GM18507 (cell line): ENCODE measurements around the gene TBRG4.
A peak's percentile ranks its signal among the peaks of the same experiment; 100 is the strongest.

Experiments used
- DNase-seq: peaks from one replicate; pipeline ENCODE4 v3.0.0; 2011; ENCODE audit warnings: low read depth; ENCODE audit not compliant: insufficient read length; ENCODE audit errors: extremely low spot score
- FAIRE-seq: peaks from 2 replicates; lab custom pipeline; 2011; peaks lifted over from hg19 to GRCh38; lab: Jason Lieb, UNC

Gene TBRG4

GRCh38 chr7:45146531-45147379, 35.3 kb upstream of the TBRG4 start:
- DNase-seq: no peak
- FAIRE-seq: no peak

GRCh38 chr7:45145881-45146280, 34.4 kb upstream of the TBRG4 start:
- no peak for FAIRE-seq
- no peak for DNase-seq

GRCh38 chr7:45143616-45144015, 32.1 kb upstream of the TBRG4 start:
- DNase-seq (no peak), FAIRE-seq (no peak)

- FAIRE-seq: no peak
- DNase-seq: no peak
Measured at GRCh38 chr7:45140827-45141226, 29.3 kb upstream of the TBRG4 start.

- FAIRE-seq (no peak), DNase-seq (no peak)
Measured at GRCh38 chr7:45138433-45139267, 27.2 kb upstream of the TBRG4 start.

GRCh38 chr7:45136106-45137060, 24.9 kb upstream of the TBRG4 start:
- FAIRE-seq: peak; percentile 92
- DNase-seq: peak; percentile 65

GRCh38 chr7:45133877-45134276, 22.4 kb upstream of the TBRG4 start:
- no peak for DNase-seq
- FAIRE-seq: no peak

GRCh38 chr7:45133352-45133751, 21.9 kb upstream of the TBRG4 start:
- FAIRE-seq: no peak

GRCh38 chr7:45132708-45133320, 21.3 kb upstream of the TBRG4 start:
- no peak for DNase-seq
- FAIRE-seq: no peak

More at GRCh38 chr7:45133352-45133751, 21.9 kb upstream of the TBRG4 start:
- no peak for DNase-seq

GRCh38 chr7:45131891-45132290, 20.4 kb upstream of the TBRG4 start:
- DNase-seq (no peak), FAIRE-seq (no peak)

GRCh38 chr7:45130910-45131309, 19.4 kb upstream of the TBRG4 start:
- no peak for DNase-seq
- no peak for FAIRE-seq

GRCh38 chr7:45129906-45130305, 18.4 kb upstream of the TBRG4 start:
- DNase-seq (no peak), FAIRE-seq (no peak)

GRCh38 chr7:45129181-45129800, 17.8 kb upstream of the TBRG4 start:
- FAIRE-seq: no peak
- no peak for DNase-seq

- FAIRE-seq: no peak
- DNase-seq: no peak
Measured at GRCh38 chr7:45126920-45127319, 15.4 kb upstream of the TBRG4 start.

GRCh38 chr7:45126201-45126600, 14.7 kb upstream of the TBRG4 start:
- no peak for DNase-seq
- FAIRE-seq: no peak

- FAIRE-seq (no peak), DNase-seq (no peak)
Measured at GRCh38 chr7:45125193-45125904, 13.9 kb upstream of the TBRG4 start.

GRCh38 chr7:45123913-45124710, 12.6 kb upstream of the TBRG4 start:
- no peak for DNase-seq
- no peak for FAIRE-seq
